GM23248 (cell line): ENCODE measurements around the gene WDR27.

ENCODE experiments used
- EZH2 ChIP-seq: fragments of 200-600 bp; sonication (generic); IDR thresholded peaks from 2 replicates; pipeline ENCODE4 v1.6.1; 2018; ENCODE audit warnings: antibody characterized with exemption, mild to moderate bottlenecking; ENCODE audit not compliant: insufficient read depth, poor library complexity, severe bottlenecking
- EZH2phosphoT487 ChIP-seq: fragments of 200-600 bp; sonication (generic); IDR thresholded peaks from 2 replicates; pipeline ENCODE4 v1.6.1; 2018; ENCODE audit warnings: antibody characterized with exemption, moderate library complexity, mild to moderate bottlenecking, low read depth; ENCODE audit not compliant: insufficient read depth

DNA sequence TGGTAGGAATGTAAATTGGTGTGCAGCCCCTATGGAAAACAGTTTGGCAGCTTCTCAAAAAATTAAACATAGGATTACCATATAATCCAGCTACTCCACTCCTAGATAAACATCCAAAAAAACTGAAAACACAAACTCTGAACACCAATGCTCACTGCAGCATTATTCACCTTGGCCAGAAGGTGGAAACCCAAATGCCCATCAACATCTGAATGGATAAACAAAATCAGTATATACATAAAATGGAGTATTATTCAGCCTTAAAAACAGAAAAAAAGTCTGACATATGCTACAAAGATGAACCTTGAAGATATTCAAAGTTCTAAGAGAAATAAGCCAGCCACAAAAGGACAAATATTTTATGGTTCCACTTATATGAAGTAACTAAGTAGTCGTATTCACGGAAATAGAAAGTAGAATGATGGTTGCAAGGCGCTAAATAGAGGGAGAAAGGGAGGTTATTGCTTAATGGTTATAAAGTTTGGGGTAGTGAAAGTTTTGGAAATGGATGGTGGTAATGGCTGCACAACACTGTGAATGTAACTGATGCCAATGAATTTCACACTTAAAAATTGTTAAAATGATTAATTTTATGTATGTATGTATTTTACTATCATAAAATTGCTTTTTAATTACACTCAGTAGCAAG lies 18.5 kb upstream of the WDR27 start:
- no peak for TF ChIP-seq EZH2
- no peak for TF ChIP-seq EZH2phosphoT487
